K562 (cell line): Measurements from ENCODE around the gene FAM114A1. TPM values are rescaled to one million over a fixed set of nuclear protein-coding genes. Genes with fewer than 3 reads are reported as not detected.

Experiments used
- ARID1B ChIP-seq: fragments of 450-650 bp; IDR thresholded peaks from 2 replicates; pipeline ENCODE4 v1.6.1; 2016; ENCODE audit warnings: antibody characterized with exemption, mild to moderate bottlenecking, inconsistent platforms
- ATF1 ChIP-seq, 2 experiments: fragments of 450-650 bp in 1 of 2; IDR thresholded peaks; 2 replicates each; pipeline ENCODE4 v1.6.1; 2016; ENCODE audit warnings: missing compliant biosample characterization in 1 of 2, missing genetic modification characterization in 1 of 2
- CBFA2T2 ChIP-seq: fragments of 450-650 bp; conservative IDR thresholded peaks from 2 replicates; pipeline ENCODE4 v1.6.1; 2017; ENCODE audit warnings: mild to moderate bottlenecking
- CEBPG ChIP-seq, 3 experiments: fragments of 200-800 bp in 1 of 3; sonication (Bioruptor generic) in 1 of 3; sonication (generic) in 1 of 3; formaldehyde crosslinking in 1 of 3; IDR thresholded peaks in 2 of 3; conservative IDR thresholded peaks in 1 of 3; 2 replicates each; pipeline versions ENCODE4 v1.6.1 to v1.8.0; 2016 to 2022; ENCODE audit warnings: missing compliant biosample characterization in 2 of 3, missing genetic modification characterization in 2 of 3, mild to moderate bottlenecking in 1 of 3, missing genetic modification reagents in 1 of 3
- E4F1 ChIP-seq: fragments of 250-450 bp; sonication (Bioruptor Pico); IDR thresholded peaks from 2 replicates; pipeline ENCODE4 v1.5.0; 2021; ENCODE audit warnings: mild to moderate bottlenecking, borderline replicate concordance
- ETV6 ChIP-seq, 3 experiments: fragments of 150-350 bp in 1 of 3; sonication (generic) in 1 of 3; formaldehyde crosslinking in 1 of 3; IDR thresholded peaks; 2 replicates each; pipeline versions ENCODE4 v1.6.1 to v1.8.0; 2014 to 2022; ENCODE audit warnings: borderline replicate concordance in 2 of 3, low read depth in 2 of 3, antibody characterized with exemption in 1 of 3, low read length in 1 of 3, mild to moderate bottlenecking in 1 of 3, missing genetic modification reagents in 1 of 3
- HES1 ChIP-seq: fragments of 450-650 bp; IDR thresholded peaks from 2 replicates; pipeline ENCODE4 v1.6.1; 2016; ENCODE audit warnings: low read depth, mild to moderate bottlenecking, moderate library complexity
- HMGN3 ChIP-seq: IDR thresholded peaks from 2 replicates; pipeline ENCODE4 v1.6.1; 2011; ENCODE audit warnings: borderline replicate concordance, low read depth, mild to moderate bottlenecking, mixed read lengths, low read length; ENCODE audit not compliant: insufficient read length; ENCODE audit errors: extremely low read depth
- KLF16 ChIP-seq: IDR thresholded peaks from 2 replicates; pipeline ENCODE4 v1.6.1; 2016; ENCODE audit warnings: antibody characterized with exemption
- LARP7 ChIP-seq: fragments of 450-650 bp; IDR thresholded peaks from 2 replicates; pipeline ENCODE4 v1.6.1; 2016
- NR3C1 ChIP-seq: sonication (generic); formaldehyde crosslinking; IDR thresholded peaks from 2 replicates; pipeline ENCODE4 v1.8.1; 2022; ENCODE audit warnings: missing genetic modification reagents
- OTX1 ChIP-seq: fragments of 450-650 bp; formaldehyde crosslinking; IDR thresholded peaks from 2 replicates; pipeline ENCODE4 v1.4.0; 2022; ENCODE audit warnings: mild to moderate bottlenecking
- RAD21 ChIP-seq, 2 experiments: fragments of 250-450 bp in 1 of 2; fragments of 450-650 bp in 1 of 2; sonication (Bioruptor Pico) in 1 of 2; formaldehyde crosslinking in 1 of 2; IDR thresholded peaks in 1 of 2; conservative IDR thresholded peaks in 1 of 2; 2 replicates each; pipeline versions ENCODE4 v1.4.0 to v1.8.0; 2020 to 2022; ENCODE audit warnings: mild to moderate bottlenecking in 2 of 2, moderate library complexity in 1 of 2
- RBM39 ChIP-seq: fragments of 200-400 bp; formaldehyde crosslinking; optimal IDR thresholded peaks from 2 replicates; pipeline ENCODE3; 2018; ENCODE audit warnings: low read depth, low read length
- RNF2 ChIP-seq: sonication (generic); IDR thresholded peaks from 2 replicates; pipeline ENCODE4 v1.6.1; 2016
- RUNX1 ChIP-seq: sonication (generic); IDR thresholded peaks from 2 replicates; pipeline ENCODE4 v1.6.1; 2016; ENCODE audit warnings: antibody characterized with exemption, low read depth
- SIN3A ChIP-seq, 2 experiments: fragments of 150-350 bp in 1 of 2; IDR thresholded peaks; 2 replicates each; pipeline ENCODE4 v1.6.1; 2011 to 2016; ENCODE audit warnings: borderline replicate concordance in 2 of 2, low read depth in 2 of 2, low read length in 2 of 2, mild to moderate bottlenecking in 2 of 2, moderate library complexity in 2 of 2; ENCODE audit not compliant: control insufficient read depth in 1 of 2
- TCF7L2 ChIP-seq: fragments of 150-350 bp; IDR thresholded peaks from 2 replicates; pipeline ENCODE4 v1.6.1; 2016; ENCODE audit warnings: low read depth, mild to moderate bottlenecking, low read length, moderate library complexity
- YBX1 ChIP-seq: fragments of 450-650 bp; IDR thresholded peaks from 2 replicates; pipeline ENCODE4 v1.7.1; 2016; ENCODE audit warnings: mild to moderate bottlenecking
- ZBTB43 ChIP-seq: sonication (generic); formaldehyde crosslinking; IDR thresholded peaks from 2 replicates; pipeline ENCODE4 v1.8.0; 2023; ENCODE audit warnings: mild to moderate bottlenecking, missing genetic modification reagents
- ZNF143 ChIP-seq: sonication (generic); formaldehyde crosslinking; IDR thresholded peaks from 2 replicates; pipeline ENCODE4 v1.9.0; 2022; ENCODE audit warnings: mild to moderate bottlenecking, missing genetic modification reagents
- ZNF253 ChIP-seq: fragments of 250-450 bp; sonication (Bioruptor Pico); conservative IDR thresholded peaks from 2 replicates; pipeline ENCODE4 v1.6.1; 2021; ENCODE audit warnings: mild to moderate bottlenecking
- ZNF311 ChIP-seq: fragments of 250-450 bp; sonication (Bioruptor Pico); IDR thresholded peaks from 2 replicates; pipeline ENCODE4 v1.4.0; 2020; ENCODE audit warnings: mild to moderate bottlenecking, moderate library complexity
- polyA plus RNA-seq, 8 experiments: library from polyadenylated mRNA; depleted of rRNA in 4 of 8; stranded (reverse) in 5 of 8; unstranded in 3 of 8; fragments of >200 nt; fragmentation: Nextera tagmentation in 2 of 8; fragmentation: Illumina TruSeq in 1 of 8; extraction: Ambion mirVana in 2 of 8; extraction: Trizol in 1 of 8; gene quantifications; 2 replicates each; pipeline versions ENCODE4 v1.2.1 to v1.2.3, GENCODE V29; 2011 to 2014; ENCODE audit warnings: inconsistent platforms in 1 of 8, missing spikeins in 1 of 8
- total RNA-seq, 7 experiments: library from RNA; depleted of rRNA in 6 of 7; stranded (reverse); fragments of >200 nt in 6 of 7; fragmentation: Illumina TruSeq in 2 of 7; extraction: Trizol in 2 of 7; gene quantifications; 2 replicates each; pipeline versions ENCODE4 v1.2.1 to v1.2.3, GENCODE V29; 2011 to 2021; ENCODE audit warnings: low replicate concordance in 1 of 7

The FAM114A1 gene
- total and polyA plus RNA-seq, 9 of the 15 experiments (the other 6 are each of a cell fraction or from before 2014, with no cell fraction given): 1.8 to 12.0 (median 4.3) TPM

- TF ChIP-seq CEBPG (CRISPR knock-in tag; IDR thresholded peaks at IDR 0.05): no peak
- 0 out of 4 replicates have a peak, but pooled peaks of 1 of the 2 experiments have one; percentile 23 for TF ChIP-seq CEBPG (tag; conservative IDR thresholded peaks at IDR 0.05 in 1 of 2, IDR thresholded peaks at IDR 0.05 in 1 of 2)
- no peak for TF ChIP-seq RBM39
- no peak for TF ChIP-seq ZNF311 (CRISPR knock-in tag)
- TF ChIP-seq NR3C1: no peak
- TF ChIP-seq SIN3A (IDR thresholded peaks at IDR 0.05; ENCODE audit: borderline replicate concordance in 2 of 2, control insufficient read depth in 1 of 2, low read depth in 2 of 2, low read length in 2 of 2): no peak
- peak; percentile 20; the same call in 1 of the 2 replicates for TF ChIP-seq ARID1B
- no peak for TF ChIP-seq ATF1 (CRISPR knock-in tag; IDR thresholded peaks at IDR 0.05)
- TF ChIP-seq ATF1 (tag; IDR thresholded peaks at IDR 0.05): peak; percentile 46; the same call in 1 of the 2 replicates
- TF ChIP-seq RNF2: no peak
- no peak for TF ChIP-seq LARP7
- TF ChIP-seq ZBTB43 (CRISPR knock-in tag): no peak
- no peak for TF ChIP-seq OTX1 (CRISPR knock-in tag)
- no peak for TF ChIP-seq HMGN3
- TF ChIP-seq ZNF143 (CRISPR knock-in tag): no peak
- no peak for TF ChIP-seq KLF16
- no peak for TF ChIP-seq RUNX1
- TF ChIP-seq RAD21 (CRISPR knock-in tag; conservative IDR thresholded peaks at IDR 0.05 in 1 of 2, IDR thresholded peaks at IDR 0.05 in 1 of 2): peak; percentile 70 to 76
- TF ChIP-seq E4F1 (CRISPR knock-in tag): no peak
- no peak for TF ChIP-seq YBX1
- no peak for TF ChIP-seq ETV6 (IDR thresholded peaks at IDR 0.05; ENCODE audit: borderline replicate concordance in 1 of 2, low read depth in 2 of 2, low read length in 1 of 2)
- no peak for TF ChIP-seq ETV6 (CRISPR knock-in tag; IDR thresholded peaks at IDR 0.05; ENCODE audit: borderline replicate concordance)
- no peak for TF ChIP-seq HES1
- no peak for TF ChIP-seq TCF7L2
- no peak for TF ChIP-seq CBFA2T2
- TF ChIP-seq ZNF253 (CRISPR knock-in tag): no peak
Measured at GRCh38 chr4:38856524-38857337, 10.9 kb upstream of the FAM114A1 start, which contains the start of gene TLR6 (continued).
